ENCODE results near the gene TNNC1.

DNA sequence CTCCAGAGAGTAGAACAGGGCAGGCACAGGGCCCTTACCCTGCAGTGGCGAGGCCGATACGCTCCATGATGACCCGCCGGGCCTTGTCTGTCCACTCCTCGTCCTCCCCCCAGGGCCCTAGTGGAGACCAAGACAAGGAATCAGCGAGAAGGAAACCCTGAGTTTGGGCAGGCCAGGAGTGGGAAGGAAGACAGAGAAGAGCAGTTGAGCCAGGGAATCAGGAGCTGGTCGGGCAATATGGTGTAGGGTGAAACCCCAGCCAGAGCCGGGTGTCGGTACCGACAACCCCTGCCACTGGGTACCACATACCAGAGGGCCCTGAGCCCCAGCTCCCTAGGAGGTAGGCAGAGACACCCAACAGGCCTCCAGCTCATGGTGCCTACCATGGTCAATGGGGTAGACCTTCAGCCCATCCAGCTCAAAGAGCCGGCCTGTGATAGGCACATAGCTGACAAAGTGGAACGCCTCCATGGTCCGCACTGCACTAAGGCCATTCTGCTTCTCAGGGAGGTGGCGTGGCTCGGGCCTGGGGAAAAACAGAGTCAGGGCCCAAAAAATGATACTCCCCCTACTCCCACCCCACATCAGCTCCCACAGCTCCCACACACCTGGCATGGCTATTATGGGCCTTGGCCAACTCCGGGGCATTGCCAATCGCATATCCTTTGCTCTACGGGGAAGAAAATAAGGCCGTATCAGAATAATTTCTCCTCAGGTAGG is 46.9 kb downstream of the TNNC1 start:
- TF ChIP-seq POLR2A (IDR thresholded peaks at IDR 0.05) (no peak), CTCF (IDR thresholded peaks at IDR 0.05) (no peak)

Data from uterus (tissue), 2 donors.